ENCODE measurements around the gene FHOD3.

The FHOD3 gene

GRCh38 chr18:36341944-36342343 lies 44.4 kb downstream of the FHOD3 start:
- DNase-seq (ENCODE audit: low read depth), result no peak
- H3K4me3 ChIP-seq (ENCODE audit: low read length), result no peak overlapping the region
- TF ChIP-seq, protein P1, sequence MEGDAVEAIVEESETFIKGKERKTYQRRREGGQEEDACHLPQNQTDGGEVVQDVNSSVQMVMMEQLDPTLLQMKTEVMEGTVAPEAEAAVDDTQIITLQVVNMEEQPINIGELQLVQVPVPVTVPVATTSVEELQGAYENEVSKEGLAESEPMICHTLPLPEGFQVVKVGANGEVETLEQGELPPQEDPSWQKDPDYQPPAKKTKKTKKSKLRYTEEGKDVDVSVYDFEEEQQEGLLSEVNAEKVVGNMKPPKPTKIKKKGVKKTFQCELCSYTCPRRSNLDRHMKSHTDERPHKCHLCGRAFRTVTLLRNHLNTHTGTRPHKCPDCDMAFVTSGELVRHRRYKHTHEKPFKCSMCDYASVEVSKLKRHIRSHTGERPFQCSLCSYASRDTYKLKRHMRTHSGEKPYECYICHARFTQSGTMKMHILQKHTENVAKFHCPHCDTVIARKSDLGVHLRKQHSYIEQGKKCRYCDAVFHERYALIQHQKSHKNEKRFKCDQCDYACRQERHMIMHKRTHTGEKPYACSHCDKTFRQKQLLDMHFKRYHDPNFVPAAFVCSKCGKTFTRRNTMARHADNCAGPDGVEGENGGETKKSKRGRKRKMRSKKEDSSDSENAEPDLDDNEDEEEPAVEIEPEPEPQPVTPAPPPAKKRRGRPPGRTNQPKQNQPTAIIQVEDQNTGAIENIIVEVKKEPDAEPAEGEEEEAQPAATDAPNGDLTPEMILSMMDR (conservative IDR thresholded peaks at IDR 0.05; ENCODE audit: low read length), result no peak

DNA sequence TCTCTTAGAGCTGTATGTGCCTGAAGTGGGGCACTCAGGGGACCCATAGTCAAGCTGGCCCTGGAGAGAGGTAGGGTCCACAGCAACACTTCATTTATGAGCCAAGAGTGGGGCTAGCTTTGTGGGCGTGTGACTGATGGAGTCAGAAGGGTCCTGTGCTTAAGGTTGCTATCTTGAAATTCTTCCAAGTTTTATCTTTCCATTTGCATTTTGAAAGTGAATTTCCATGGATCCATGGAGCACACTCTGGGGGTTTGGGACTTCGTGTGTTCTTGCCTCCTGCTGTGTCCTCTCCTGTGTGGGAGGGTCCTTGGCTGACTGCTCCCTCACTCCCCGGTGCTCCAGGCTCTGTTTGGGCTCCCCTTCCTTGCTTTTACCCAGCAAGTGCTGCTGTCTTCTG lies 50.8 kb downstream of the FHOD3 start:
- no peak for DNase-seq (ENCODE audit: low read depth)
- H3K4me3 ChIP-seq (ENCODE audit: low read length), result no peak overlapping the region
- TF ChIP-seq, protein P1 (conservative IDR thresholded peaks at IDR 0.05; ENCODE audit: low read length), result no peak

- DNase-seq (ENCODE audit: low read depth), result no peak
- TF ChIP-seq, protein P1 (conservative IDR thresholded peaks at IDR 0.05; ENCODE audit: low read length), result no peak
Observed at GRCh38 chr18:36348971-36349417, 51.5 kb downstream of the FHOD3 start.

DNA sequence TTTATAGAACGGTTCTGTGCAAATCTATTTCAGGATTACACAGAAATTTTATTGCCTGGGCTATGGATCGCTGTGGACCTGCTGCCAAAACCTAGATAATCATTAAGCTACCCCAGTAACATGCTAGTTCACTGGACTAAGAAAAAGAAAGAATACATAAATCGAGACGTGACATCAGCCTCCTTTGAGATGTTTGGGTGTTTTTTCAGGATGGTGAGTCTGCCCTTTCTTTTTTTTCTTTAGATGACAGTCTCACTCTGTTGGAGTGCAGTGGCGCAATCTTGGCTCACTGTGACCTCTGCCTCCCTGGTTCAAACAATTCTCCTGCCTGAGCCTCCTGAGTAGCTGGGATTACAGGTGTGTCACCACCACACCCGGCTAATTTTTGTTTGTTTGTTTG lies 52.0 kb downstream of the FHOD3 start:
- no peak overlapping the region for H3K4me3 ChIP-seq (ENCODE audit: low read length)
- DNase-seq (ENCODE audit: low read depth), result peak; percentile 22
- TF ChIP-seq, protein P1 (conservative IDR thresholded peaks at IDR 0.05; ENCODE audit: low read length), result no peak

More at GRCh38 chr18:36348971-36349417, 51.5 kb downstream of the FHOD3 start:
- H3K4me3 ChIP-seq (ENCODE audit: low read length), result no peak overlapping the region

GRCh38 chr18:36350251-36350651 lies 52.7 kb downstream of the FHOD3 start:
- no peak for DNase-seq (ENCODE audit: low read depth)
- no peak overlapping the region for H3K4me3 ChIP-seq (ENCODE audit: low read length)
- TF ChIP-seq, protein P1 (conservative IDR thresholded peaks at IDR 0.05; ENCODE audit: low read length), result no peak

- no peak overlapping the region for H3K4me3 ChIP-seq (ENCODE audit: low read length)
- no peak for DNase-seq (ENCODE audit: low read depth)
- TF ChIP-seq, protein P1 (conservative IDR thresholded peaks at IDR 0.05; ENCODE audit: low read length), result no peak
Observed at GRCh38 chr18:36350839-36351469, 53.4 kb downstream of the FHOD3 start.

DNA sequence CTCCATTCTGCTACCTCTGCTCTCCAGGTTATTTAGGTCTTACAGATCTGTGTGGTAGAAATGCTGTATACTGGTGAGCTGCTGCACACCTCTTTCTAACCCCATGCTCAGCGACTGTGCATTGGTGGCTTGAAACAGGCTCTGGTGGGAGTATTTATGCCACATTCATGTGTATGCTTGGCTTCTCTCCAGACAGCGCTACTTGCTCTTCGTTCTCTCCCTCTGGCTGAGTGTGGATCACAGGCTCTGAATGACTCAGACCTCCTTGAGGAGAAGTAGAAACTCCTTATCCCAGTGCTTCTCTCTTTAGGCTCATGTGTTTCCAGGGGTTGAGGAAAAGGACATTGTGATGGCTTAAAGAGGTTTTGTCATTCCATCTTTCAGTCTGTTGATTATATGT lies 54.9 kb downstream of the FHOD3 start:
- TF ChIP-seq, protein P1 (conservative IDR thresholded peaks at IDR 0.05; ENCODE audit: low read length), result no peak
- DNase-seq (ENCODE audit: low read depth), result peak; percentile 92
- H3K4me3 ChIP-seq (ENCODE audit: low read length), result no peak overlapping the region
